ENCODE data around the gene NANP. TPM values are rescaled to one million over a fixed set of nuclear protein-coding genes. Genes with fewer than 3 reads are reported as not detected.
A peak's percentile ranks its signal among the peaks of the same experiment; 100 is the strongest.

NANP gene, protein sequence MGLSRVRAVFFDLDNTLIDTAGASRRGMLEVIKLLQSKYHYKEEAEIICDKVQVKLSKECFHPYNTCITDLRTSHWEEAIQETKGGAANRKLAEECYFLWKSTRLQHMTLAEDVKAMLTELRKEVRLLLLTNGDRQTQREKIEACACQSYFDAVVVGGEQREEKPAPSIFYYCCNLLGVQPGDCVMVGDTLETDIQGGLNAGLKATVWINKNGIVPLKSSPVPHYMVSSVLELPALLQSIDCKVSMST
- 3.8 TPM for polyA plus RNA-seq (2012; ENCODE audit: insufficient read depth, insufficient read length, low read depth)

DNA sequence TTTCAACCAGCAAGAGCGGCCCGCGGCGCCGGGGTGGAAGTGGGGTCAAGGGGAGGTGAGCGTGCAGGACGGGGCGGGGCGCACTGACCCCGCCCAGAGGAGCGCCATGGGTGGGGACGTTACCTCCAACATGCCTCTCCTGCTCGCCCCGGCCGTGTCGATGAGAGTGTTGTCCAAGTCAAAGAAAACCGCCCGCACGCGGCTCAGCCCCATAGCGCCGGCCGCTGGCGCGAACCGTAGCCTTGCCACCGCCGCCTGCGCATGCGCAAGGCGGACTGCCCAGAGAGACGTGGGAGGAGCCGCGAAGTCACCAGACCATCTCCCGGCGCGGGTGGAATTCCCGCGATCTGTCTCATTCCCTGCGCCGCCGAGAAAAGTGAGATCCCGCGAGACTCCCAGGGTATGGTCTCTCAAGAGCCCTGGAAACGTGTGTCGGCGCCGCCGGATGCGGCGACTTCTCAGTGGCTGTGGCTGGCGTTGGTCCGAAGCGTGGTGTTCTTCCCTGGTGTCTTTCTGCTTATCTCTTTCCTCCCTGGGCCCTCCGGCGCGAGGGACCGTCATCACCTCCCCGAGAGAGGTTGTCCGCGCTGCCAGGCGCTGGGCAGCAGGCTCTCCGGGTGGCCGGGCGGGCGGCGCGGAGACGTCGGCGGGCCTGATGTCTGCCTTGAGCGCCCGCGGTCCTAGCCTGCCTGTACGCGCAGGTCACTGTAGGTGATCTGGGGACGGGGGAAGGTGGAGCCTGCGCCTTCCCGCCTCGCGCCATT lies at the start of gene NANP:
Gene NANP, minus strand, starts transcription at position 279 of the 764 bp plus-strand sequence. Its CDS starts 66 bp downstream, at position 213.
- Histone ChIP-seq H3K27me3 (no peaks in the 10 kb centered on the region), H3K9me3 (no peaks in the 10 kb centered on the region), H3K4me1 (no peaks in the 10 kb centered on the region), H3K36me3 (no peaks in the 10 kb centered on the region), H3K4me3 (ENCODE audit: low read depth, low read length) (peak within 1 kb of the TSS; percentile 87)
- TF ChIP-seq, protein P1, sequence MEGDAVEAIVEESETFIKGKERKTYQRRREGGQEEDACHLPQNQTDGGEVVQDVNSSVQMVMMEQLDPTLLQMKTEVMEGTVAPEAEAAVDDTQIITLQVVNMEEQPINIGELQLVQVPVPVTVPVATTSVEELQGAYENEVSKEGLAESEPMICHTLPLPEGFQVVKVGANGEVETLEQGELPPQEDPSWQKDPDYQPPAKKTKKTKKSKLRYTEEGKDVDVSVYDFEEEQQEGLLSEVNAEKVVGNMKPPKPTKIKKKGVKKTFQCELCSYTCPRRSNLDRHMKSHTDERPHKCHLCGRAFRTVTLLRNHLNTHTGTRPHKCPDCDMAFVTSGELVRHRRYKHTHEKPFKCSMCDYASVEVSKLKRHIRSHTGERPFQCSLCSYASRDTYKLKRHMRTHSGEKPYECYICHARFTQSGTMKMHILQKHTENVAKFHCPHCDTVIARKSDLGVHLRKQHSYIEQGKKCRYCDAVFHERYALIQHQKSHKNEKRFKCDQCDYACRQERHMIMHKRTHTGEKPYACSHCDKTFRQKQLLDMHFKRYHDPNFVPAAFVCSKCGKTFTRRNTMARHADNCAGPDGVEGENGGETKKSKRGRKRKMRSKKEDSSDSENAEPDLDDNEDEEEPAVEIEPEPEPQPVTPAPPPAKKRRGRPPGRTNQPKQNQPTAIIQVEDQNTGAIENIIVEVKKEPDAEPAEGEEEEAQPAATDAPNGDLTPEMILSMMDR (IDR thresholded peaks at IDR 0.05; ENCODE audit: low read depth, low read length) = no peak
- DNase-seq = peak; percentile 98

DNA sequence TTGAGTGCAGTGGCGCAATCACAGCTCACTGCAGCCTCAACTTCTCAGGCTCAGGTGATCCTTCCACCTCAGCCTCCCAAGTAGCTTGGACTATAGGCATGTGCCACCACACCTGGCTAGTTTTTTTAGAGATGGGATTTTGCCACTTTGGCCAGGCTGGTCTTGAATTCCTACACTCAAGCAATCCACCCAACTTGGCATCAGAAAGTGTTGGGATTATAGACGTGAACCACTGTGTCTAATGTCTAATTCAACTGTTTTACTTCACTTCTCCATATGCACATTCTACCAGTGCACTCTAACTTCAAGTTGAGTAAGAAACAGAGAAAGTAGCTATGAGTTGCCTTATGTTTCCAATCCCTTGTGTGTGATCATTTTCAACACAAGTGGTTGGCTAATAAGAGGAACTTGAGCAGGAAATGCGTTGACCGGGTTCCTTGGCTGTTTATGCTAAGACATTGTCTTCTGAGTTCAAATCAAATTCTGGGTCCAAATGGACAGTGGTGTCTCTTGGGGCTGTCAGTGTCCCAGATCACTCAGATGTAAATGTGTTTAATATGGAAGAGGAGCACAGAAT lies 48.9 kb upstream of the NANP start:
- H3K36me3 ChIP-seq = peaks cover 32% of the 10 kb centered on the region

DNA sequence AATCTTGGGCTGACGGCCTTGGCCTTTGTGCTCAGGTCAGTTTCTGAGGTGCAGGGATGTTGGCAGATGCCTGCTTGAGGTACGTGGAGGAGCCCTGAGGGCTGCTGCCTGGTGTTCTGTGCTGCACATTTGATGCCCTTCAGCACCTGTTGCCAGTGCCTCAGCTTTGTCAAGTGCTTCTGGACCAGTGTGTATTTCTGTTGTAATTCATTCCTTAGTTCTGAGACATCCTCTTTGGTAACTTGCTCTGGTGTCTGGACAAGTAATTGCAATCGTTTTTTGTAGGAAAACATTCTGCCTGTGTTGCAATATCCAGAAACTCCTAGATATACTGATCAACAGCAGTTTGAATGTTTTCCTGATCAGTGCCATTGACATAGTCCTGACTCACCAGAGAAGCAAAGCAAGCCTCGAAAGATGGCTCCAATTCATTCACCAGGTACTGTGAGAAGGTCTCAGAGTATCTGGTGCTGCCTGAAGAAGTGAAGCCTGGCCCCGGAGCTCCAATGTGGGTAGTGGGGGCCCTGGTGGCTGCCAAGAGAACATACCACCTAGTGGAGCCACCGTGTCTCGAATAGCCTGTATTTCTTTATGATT lies 46.1 kb upstream of the NANP start:
- TF ChIP-seq, protein P1 (IDR thresholded peaks at IDR 0.05; ENCODE audit: low read depth, low read length) = peak; percentile 34
- Histone ChIP-seq H3K4me1 (no peaks in the 10 kb centered on the region), H3K36me3 (peaks cover 14% of the 10 kb centered on the region), H3K4me3 (ENCODE audit: low read depth, low read length) (no peak overlapping the region), H3K9me3 (no peaks in the 10 kb centered on the region), H3K27me3 (no peaks in the 10 kb centered on the region)
- no peak for DNase-seq

More for the DNA sequence above, 48.9 kb upstream of the NANP start:
- Histone ChIP-seq H3K4me3 (ENCODE audit: low read depth, low read length) (no peak overlapping the region), H3K4me1 (no peaks in the 10 kb centered on the region), H3K27me3 (no peaks in the 10 kb centered on the region), H3K9me3 (no peaks in the 10 kb centered on the region)
- TF ChIP-seq, protein P1 (IDR thresholded peaks at IDR 0.05; ENCODE audit: low read depth, low read length) = no peak
- no peak for DNase-seq

DNA sequence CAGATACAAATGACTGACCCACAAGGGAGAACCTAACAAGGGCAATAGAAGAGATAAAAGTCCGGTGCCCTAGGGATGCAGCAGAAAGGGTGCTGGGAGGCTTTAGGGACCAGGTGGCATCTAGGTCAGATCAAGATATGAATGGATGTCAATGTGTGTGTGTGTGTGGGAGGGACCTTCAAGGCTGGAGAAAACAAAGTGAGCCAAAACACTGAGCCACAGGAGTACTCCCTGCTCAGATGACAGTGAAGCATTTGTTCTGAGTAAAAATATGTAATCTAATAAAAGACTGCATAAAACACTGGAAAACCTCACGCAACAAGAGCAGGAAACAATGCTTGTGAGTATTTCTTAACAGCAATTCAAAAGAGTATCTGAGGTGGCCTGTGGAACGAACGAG lies 44.6 kb upstream of the NANP start:
- no peaks in the 10 kb centered on the region for H3K4me1 ChIP-seq
- H3K27me3 ChIP-seq = no peaks in the 10 kb centered on the region
- no peak for DNase-seq
- no peaks in the 10 kb centered on the region for H3K9me3 ChIP-seq
- TF ChIP-seq, protein P1 (IDR thresholded peaks at IDR 0.05; ENCODE audit: low read depth, low read length) = no peak
- no peak overlapping the region for H3K4me3 ChIP-seq (ENCODE audit: low read depth, low read length)
- H3K36me3 ChIP-seq = peaks cover 6% of the 10 kb centered on the region; the same call in 1 of the 2 replicates

DNA sequence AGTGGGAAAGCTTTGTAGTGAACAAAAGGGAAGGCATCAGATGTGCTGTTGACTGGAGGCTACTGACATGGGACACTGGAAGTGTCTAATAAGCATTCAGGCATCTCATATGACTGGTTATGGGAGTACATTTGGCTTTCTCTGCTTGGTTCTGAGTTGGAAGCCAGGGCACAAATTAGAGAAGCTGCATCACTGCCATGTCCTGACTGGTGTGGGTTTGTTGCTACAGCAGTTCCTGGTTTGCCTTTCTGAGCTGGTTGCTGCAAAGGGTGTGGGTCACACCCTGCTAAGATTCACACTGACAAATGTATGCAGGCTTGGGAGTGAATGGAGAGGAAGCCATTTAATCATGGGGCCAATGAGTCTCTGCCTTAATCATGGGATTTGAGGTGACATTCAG lies 36.2 kb upstream of the NANP start:
- Histone ChIP-seq H3K36me3 (no peaks in the 10 kb centered on the region), H3K9me3 (no peaks in the 10 kb centered on the region), H3K27me3 (no peaks in the 10 kb centered on the region), H3K4me1 (no peaks in the 10 kb centered on the region), H3K4me3 (ENCODE audit: low read depth, low read length) (no peak overlapping the region)
- TF ChIP-seq, protein P1 (IDR thresholded peaks at IDR 0.05; ENCODE audit: low read depth, low read length) = no peak
- no peak for DNase-seq

Measured in BE2C (cell line).